Stimulated activated CD8-positive, alpha-beta memory T cell treated with anti-CD3 and anti-CD28 coated beads, Interleukin-7, amount 100 ng/mL, for 24 hours (primary cell): ENCODE results near the gene TRPT1.
"Not testable (repeated sequence)": the region's sequence is repeated elsewhere in the genome, so short reads cannot be mapped to it uniquely, and the experiment has no call there.

Source experiments
- DNase-seq: peaks from one replicate; pipeline ENCODE4 v3.0.0-alpha.2; 2020; ENCODE audit warnings: low read depth

TRPT1 gene

GRCh38 chr11:64258946-64259532 is 33.1 kb upstream of the TRPT1 start:
- DNase-seq: no peak

DNA sequence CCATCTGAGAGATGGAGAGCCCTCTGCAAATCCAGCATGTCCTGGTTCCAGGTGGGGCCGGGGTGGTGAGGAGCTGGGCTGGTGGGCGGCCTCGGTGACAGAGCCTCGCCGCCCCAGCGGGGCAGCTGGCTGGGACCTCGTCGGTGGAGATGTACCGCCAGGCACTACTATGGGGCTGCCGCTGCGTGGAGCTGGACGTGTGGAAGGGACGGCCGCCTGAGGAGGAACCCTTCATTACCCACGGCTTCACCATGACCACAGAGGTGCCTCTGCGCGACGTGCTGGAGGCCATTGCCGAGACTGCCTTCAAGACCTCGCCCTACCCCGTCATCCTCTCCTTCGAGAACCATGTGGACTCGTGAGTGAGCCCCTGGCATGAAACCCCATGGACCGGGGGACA is 32.4 kb upstream of the TRPT1 start:
- no peak for DNase-seq

GRCh38 chr11:64256300-64256699 is 30.3 kb upstream of the TRPT1 start:
- DNase-seq: no peak

GRCh38 chr11:64255135-64256128 is 29.4 kb upstream of the TRPT1 start:
- no peak for DNase-seq

DNA sequence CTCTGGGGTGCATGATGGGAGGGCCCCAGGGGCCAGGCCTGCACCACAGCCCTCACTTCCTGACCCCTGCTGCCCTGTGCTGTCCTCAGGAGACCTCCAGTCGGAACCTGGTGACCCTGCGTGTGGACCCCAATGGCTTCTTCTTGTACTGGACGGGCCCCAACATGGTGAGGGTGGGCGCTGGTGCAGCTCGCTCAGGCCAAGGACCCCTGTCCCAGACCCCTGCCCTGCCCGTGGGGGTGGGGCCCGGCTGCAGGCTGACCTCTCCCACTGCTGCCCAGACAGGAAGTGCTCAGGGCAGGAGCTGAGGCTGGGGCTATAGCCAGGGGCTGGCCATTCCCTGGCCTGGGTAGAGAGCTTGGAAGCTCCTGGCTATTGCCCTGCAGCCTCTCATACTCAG is 28.3 kb upstream of the TRPT1 start:
- no peak for DNase-seq

DNA sequence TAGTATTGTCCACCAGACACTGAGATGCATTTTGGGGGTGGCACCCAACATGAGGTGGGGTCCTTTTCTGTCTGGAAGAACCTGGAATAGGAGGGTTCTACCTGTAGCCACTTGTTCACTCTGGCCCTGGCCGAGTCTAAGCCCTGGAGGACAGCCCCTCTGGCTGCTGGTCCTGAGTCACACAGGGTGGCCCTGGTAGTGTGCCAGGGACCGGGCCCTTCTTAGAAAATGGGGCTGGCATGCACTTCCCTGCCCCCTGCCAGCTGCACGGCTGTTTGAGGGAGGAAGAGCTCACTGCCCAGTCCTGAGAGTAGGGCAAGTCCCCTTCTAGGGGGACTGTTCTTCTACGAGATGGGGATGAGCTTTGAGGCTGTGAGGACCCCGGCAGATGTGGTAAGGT is 27.5 kb upstream of the TRPT1 start:
- no peak for DNase-seq

GRCh38 chr11:64253043-64253442 is 27.1 kb upstream of the TRPT1 start:
- no peak for DNase-seq

- no peak for DNase-seq
Observed at GRCh38 chr11:64252003-64252872, 26.3 kb upstream of the TRPT1 start.

DNA sequence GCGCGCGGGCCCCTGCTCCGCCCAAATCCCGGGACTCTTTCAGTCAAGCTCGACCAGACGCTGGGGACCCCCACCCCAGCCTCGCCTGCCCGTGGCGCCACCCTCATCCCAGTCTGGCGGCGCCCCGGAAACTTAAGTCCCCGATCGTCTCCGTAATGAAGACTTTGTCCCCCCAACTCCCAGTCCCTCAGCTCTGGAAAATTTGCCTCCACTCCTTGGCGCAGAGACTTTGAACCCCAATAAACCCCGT is 25.7 kb upstream of the TRPT1 start:
- no peak for DNase-seq

GRCh38 chr11:64251016-64251752 is 25.2 kb upstream of the TRPT1 start, which contains the start of gene PLCB3:
PLCB3 (plus strand) TSS chr11:64251530; CDS start chr11:64251650, 120 bp downstream.
- peak; percentile 34 for DNase-seq

GRCh38 chr11:64250415-64251015 is 24.5 kb upstream of the TRPT1 start:
- no peak for DNase-seq

- DNase-seq: no peak
Observed at GRCh38 chr11:64249563-64250414, 23.8 kb upstream of the TRPT1 start.

- no peak for DNase-seq
Observed at GRCh38 chr11:64249038-64249437, 23.1 kb upstream of the TRPT1 start.

DNA sequence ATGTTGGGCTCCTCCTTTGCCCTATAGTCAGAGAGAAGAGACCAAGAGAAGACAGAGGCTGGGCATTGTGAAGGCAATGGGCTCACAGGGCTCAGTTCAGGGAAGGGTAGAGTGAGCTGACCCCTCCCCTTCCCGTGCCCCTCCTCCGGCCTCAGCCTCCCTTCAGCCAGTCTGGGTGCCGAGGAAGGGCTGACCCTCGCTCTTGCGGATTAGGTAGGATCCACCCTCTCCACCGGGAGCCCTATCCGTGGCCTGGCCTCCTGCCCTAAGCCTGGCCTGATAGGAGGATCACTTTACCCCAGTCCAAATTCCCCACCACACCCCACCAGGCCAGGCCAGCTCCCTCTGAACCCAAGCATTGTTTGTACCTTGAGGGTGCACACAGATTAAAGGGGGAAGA is 22.6 kb upstream of the TRPT1 start:
- DNase-seq: no peak

DNA sequence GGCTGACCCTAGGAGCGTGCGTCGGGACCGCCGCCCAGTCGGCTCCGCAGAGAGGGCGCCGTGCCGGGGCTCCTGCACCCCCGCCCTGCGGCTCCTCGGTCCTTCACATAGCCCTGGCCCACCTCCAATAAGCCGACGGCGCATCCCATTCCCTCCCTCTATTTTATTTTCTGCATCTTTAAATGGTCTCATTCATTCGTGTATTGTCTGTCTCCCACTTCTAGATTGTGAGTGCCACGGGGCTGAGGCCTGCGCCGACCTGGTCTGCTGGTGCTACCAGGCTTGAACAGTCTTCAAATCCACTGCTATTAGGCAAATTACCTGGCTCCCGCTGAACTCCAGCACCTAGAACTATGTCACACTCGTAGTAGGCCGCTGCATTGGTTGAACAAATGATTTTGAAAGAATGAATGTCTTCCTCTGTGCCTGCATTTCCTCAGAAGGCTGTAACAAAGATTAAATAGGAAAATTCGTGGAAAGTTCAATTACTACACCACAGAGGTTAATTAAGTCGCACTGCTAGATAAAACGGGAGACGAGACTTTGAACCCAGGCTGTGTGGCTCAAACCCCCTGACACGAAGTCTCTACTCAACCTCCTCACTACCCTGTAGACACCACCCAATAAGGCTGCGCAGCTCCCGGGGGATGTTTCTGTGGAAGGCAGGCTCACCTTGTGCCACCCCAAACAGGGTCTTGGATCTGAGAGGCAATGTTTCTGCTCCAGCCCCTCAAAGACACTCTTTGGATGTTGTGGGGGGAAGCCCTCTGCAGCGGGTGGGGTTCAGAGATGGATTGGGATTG is 21.9 kb upstream of the TRPT1 start:
- no peak for DNase-seq

DNA sequence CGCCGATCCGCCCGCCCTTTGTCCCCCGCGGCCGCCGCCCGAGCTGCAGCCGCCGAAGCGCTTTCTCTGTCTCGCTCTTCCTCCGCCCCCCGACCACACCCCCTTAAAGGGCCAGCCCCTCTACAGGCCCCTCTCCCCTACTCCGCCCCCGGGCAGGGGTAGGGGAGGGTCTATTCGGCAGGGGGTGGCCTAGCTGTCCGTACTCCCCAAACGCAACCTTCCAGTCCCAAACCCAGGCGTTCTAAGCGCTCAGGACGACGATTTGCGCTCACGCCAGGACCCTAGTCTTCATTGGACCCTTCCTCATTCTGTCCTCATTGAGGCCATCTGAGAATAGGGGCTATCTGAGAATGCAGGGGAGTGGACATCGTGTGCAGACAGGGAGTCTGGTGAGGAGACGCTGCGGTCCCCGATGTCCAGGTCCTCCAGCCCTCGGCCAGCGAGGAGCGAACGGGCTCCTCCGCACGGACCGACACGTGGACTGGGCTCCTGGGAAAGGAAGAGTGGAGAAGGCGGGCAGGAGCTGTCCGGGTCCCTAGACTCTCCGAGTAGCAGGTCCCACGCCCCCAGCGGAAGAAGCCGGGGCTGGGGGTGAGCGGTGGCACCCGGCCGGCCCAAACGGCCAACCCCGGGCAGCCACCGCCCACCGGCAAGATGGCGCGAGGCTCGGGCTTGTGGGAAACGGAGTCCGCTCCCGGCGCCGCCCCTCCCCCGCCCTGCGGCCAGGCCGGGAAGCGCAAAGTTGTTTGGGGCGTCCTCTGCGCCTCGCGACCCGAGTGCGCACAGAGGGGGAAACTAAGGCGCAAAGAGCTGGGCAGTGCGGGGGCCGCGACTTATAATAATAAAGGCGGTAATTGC is 21.1 kb upstream of the TRPT1 start, which contains the start of gene PPP1R14B:
Gene PPP1R14B, minus strand, starts transcription at position 73 of the 858 bp plus-strand sequence. CDS start 270 bp downstream, outside the sequence.
- peak; percentile 67 for DNase-seq

DNA sequence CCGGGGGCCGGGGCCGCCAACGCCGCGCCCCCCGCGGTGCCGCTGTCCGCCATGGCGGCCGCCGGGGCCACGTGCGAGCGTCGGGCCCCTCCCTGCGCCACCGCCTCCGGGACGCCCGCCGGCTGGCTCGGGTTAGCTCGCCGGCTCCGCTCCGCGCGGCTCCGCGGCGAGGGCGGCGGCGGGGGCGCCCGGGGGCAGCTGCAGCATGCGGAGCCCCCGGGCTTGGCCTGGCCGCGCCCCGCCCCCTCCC is 20.6 kb upstream of the TRPT1 start:
- not testable (repeated sequence) for DNase-seq

DNA sequence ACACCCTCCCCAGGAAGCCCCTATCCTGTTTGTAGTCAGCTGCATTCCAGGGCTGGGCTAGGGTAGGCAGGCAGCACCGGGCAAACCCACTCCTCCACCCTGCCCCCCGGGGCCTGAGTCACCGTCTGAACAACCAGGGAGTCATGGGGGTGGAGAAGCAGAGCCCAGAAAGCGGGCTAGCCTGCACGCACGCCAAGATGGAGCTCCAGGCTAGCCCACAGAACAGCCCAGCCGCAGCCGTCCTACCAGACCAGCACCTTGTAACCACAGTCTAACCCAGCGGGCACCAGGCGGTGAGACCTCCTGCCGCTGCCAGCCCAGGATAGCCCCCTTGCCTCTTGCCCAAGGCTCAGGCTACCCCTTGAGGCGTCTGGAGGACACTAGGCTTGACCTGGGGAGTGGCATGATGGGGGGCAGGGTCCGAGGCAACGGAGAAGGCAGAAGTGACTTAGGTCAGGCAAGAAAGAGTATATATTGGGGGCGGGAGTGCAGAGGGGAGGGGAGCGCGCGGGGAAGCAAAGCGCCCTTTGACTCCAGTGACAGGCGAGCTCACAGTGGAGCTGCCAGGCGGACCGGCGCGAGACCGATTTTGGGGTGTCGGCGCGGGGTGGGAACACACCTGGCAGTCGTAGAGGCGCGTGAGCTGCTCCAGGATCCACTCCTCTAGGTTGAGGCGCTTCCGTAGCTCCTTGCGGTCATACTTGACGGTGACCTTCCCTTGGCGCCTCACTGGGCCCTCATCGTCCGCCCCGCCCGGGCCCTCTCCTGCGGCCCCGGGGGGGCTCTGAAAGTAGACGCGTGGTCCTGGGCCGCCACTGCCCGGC is 20.0 kb upstream of the TRPT1 start:
- peak; percentile 64 for DNase-seq
